Endothelial cell of hepatic sinusoid (primary cell): ENCODE data around the gene BBX.

ENCODE experiments used
- in situ Hi-C: cut with HindIII; loops from 2 replicates; pipeline ENCODE4 v1.10.0; 2017; ENCODE audit warnings: low sequenced_read_pairs

BBX gene

GRCh38 chr3:107782054-107782453, 259.3 kb downstream of the BBX start:
- in situ Hi-C loops, result no loop called here

DNA sequence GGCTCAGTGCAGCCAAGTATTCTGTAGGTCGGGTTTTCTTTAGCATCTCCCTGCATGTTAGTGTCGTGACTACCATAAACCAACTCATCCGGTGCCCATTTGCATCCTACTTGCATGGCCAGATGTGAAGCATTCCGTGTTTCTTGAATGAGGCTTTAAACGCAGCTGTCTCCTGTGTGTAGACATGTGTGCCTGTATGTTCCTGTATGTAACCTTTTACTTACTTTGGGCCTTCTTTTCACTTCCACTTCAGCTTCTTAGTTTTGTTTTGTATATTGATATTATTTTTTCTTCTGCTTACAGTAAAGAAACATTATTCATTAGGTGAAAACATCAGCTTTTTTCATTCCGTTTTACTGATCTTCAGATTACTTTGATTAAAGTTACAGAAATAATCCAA, 267.9 kb downstream of the BBX start:
- in situ Hi-C loops, result no loop called here

GRCh38 chr3:107791027-107791426, 268.3 kb downstream of the BBX start:
- in situ Hi-C loops, result no loop called here

DNA sequence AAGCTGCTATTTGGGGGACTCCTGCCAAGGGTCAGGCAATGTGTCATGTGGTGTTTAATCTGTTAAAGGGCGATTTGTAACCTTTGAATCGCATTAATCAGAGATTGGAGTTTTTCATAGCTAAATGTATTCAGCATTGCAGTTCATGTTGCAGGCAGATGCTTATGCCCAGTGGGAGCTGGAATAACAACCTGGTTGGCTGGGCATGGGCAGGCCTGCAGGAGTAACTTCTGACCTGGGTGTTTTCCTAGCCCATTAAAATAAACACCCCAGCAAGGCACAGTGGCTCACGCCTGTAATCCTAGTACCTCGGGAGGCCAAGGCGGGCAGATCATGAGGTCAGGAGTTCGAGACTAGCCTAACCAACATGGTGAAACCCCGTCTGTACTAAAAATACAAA, 268.7 kb downstream of the BBX start:
- in situ Hi-C loops, result no loop called here

DNA sequence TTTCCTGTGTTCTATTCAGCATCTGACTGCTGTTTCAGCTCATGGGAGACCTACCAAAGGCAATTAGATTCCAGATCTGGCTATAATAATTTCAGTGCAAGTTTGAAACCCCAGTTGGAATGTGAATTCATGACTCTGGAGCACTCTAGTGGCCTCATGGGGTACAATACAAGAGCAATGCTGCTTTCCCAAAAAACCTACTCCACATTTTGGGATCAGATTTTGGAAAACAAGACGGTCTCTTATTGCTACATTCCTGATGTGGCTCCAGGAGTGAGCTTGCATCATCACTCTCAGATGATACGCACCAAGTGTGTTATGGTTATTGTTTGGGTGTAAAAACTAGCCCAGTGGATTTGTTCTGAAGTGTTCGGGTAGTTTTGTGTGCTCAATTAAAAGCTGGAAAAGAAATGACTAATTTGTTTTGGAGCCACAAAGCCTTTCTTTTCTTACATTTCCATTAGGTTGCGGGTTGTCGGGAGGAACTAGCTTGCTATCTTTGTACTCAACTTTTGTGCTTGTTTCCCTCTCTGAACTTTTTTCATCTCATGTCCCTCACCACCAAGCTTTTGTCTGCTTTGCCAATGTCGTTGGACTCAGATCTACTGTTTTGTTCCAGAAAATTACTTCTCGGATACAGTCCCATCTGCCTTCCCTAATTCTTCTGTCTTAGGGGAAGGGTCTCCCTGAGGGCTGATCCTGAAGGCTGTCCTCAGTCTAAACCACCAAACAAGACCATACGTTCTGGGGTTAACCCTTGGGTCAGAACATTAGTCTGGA, 272.1 kb downstream of the BBX start:
- in situ Hi-C loops, result loop anchor here (5.0 kb wide), 1 partner anchor 47 kb away; no protein-coding TSS in a partner anchor

DNA sequence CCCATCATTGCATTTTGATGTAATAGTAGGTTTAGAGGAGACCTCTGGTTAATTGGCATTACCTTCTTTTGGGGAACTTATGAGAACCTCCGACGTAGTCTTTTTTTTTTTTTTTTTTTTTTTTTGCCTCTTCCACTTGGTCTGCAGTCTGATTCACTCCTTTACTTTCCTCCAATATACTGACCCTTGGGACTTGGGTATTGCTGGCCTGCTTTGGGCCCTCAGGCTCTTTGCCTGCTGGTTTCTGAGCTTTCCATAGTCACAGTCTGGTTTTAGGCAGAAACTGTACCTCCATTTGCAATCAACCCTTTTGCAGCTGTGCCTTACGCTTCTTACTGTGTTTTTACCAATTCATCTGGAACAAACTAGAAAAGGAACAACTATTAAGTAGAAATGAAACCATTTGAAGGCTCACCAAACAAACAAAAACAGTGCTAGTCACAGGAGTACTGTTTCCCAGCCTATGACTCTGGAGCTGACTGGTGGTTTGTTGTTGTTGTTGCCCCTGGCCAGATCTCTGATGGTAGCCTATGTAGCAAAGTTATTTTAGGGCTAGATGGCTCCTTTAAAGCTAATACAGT, 272.8 kb downstream of the BBX start:
- in situ Hi-C loops, result loop anchor here (5.0 kb wide), 1 partner anchor 47 kb away; no protein-coding TSS in a partner anchor

DNA sequence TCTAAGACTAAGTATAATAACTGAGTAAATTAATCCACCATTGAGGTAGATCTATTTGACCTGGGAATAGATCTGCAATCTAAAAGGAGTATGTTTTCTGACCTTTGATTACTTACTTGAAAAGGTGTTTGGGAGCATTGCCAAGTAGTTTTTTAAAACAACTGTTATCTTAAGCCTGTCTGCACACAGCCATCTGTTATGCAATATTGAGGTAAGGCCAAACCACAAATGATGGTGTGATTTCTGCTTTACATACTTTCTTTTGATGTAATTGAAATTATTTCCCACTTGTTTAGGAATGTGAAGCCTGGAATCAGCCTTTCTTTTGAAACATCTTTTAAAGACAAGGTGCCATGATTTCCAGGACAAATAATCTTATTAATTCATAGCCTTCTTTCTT, 274.0 kb downstream of the BBX start:
- in situ Hi-C loops, result loop anchor here (5.0 kb wide), 1 partner anchor 46 kb away; no protein-coding TSS in a partner anchor

- in situ Hi-C loops, result loop anchor here (5.0 kb wide), 1 partner anchor 45 kb away; no protein-coding TSS in a partner anchor
These were observed 274.8 kb downstream of the BBX start for GRCh38 chr3:107797586-107797985.

GRCh38 chr3:107798381-107798780, 275.6 kb downstream of the BBX start:
- in situ Hi-C loops, result loop anchor here (5.0 kb wide), 1 partner anchor 44 kb away; no protein-coding TSS in a partner anchor

DNA sequence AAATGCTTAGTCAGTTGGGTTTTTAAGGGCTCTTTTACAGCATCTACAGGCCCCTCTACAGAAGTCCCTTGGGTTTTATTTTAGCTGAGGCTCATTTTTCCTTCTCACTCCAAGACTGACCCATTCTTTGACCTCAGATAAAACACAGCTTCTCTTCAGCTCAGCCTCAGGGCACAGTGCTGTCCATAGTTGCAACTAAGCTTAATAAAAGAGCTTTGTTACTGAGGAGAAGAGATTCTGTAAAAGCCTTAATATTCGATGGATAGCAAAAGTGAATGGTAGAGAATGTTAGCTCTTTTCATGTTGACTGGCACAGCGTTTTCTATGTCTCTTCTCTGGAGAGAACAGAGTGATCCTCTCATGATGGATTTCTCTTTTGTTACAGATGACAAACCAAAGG, 277.9 kb downstream of the BBX start:
- in situ Hi-C loops, result no loop called here

GRCh38 chr3:107803170-107803569, 280.4 kb downstream of the BBX start:
- in situ Hi-C loops, result no loop called here

DNA sequence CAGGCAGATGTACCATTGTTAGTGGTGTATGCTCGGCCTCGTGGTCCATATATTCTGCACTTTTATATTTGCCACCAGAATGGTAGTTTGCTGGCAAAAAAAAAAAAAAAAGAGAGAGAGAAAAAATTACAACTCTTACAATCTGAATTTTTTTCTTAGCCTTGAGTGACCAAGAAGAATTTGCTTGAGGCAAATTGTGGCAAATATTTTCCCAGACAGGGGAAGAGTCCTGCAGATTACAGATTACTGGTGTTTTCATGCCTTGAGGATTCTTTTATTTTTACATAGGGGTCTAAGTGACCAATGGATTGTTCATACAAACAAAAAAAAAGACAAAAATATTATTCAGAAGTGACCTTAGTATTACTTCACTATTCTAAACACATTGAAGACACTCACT, 283.3 kb downstream of the BBX start:
- in situ Hi-C loops, result no loop called here

GRCh38 chr3:107806536-107806935, 283.8 kb downstream of the BBX start:
- in situ Hi-C loops, result no loop called here

DNA sequence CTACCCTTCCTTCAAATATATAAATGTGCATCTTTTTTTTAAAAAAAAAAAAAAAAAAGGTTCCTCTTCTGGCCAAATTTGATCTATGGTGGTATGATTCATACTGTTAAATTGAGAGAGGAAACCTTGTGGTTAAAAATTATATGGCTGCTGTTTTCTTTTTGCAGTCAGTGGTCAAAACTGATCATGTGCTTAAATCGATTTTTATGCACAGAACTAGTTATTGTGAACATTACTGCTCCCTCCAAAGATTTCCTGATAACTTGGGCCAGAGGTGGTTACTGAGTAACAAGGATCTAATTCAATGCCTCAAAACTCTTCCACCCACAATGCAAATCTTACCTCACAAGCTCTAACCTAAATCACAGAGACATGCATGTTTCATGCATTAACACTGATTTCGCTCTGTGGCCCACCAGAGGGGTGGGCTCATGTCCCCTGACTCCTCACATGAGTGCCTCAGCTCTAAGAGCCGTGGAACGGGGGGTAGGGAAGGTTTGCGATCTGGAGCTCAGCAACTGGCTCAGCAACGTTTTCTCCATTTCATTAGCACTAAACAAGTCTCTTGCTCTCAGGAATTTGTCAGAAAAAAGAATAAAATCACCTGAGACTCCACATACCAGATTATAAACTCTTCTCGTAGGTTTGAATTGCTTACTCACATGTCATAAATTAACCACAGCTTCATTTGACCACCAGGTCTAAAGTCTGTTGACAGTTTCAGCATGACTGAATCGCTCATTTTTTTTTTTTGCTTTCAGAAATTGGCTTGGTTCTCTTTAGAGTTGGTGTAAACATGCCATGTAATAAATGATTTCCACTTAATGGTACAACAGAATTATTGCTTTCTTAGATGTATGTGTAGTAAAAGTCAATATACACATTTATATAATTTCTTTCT, 287.7 kb downstream of the BBX start:
- in situ Hi-C loops, result no loop called here

DNA sequence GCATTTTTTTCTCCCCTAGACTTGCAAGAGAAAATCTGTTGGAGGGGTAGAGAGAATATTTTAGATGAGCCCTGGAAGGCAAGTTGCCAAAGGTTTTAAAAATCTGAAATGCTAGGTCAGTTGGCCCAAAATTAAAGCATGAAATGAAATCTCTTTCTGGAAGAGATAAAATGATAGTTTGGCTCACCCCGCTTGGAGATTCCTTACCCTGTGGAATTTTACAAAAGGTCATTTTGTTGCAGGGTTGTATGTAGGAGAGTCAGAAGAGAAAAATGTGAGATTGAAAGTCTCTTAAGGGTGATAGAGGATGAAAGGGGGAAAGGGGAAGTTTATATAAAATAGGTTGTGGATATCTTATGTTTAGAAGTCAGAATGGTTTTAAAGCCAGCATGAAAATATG, 290.3 kb downstream of the BBX start:
- in situ Hi-C loops, result no loop called here

- in situ Hi-C loops, result no loop called here
These were observed 293.3 kb downstream of the BBX start for GRCh38 chr3:107816107-107816506.

DNA sequence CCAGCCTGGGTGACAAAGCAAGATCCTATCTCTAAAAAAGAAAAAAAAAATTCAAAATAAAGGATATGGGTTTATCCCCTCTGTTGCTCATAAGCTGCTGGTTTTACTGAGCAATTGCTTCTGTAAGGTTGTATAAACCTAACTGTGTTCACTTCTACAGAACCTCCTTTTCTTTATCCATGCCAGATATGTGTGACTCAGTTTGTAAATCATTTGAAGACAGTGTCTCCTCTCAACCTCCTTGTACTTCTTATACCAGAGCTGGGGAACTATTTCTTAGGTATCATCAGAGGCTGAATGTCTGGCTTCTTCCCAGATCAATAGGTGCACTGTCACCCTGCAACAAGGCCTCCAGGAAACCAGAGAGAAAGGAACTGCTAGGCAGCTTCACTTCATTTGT, 294.3 kb downstream of the BBX start:
- in situ Hi-C loops, result no loop called here

DNA sequence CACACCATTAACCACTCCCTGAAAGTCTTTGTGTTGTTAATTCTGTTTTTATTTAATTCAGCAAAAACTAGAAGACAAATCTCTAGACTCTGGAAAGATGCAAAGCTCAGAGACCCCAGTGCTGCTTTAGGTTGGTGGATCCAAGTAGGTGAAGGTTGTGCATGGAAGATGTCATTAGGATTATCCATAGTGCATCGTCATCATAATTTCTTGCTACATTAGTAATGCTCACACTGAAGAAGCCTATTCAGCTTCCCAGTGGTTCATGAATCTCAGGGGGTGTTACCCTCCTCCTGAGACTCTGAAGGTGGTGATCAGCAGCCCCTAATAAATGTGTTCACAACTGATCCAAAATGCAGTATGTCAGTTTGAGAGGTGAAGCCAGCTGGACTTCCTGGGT, 295.3 kb downstream of the BBX start:
- in situ Hi-C loops, result no loop called here

- in situ Hi-C loops, result no loop called here
These were observed 296.9 kb downstream of the BBX start for GRCh38 chr3:107819656-107820055.

GRCh38 chr3:107822308-107822707, 299.5 kb downstream of the BBX start:
- in situ Hi-C loops, result no loop called here

- in situ Hi-C loops, result no loop called here
These were observed 302.1 kb downstream of the BBX start for GRCh38 chr3:107824822-107825371.
